ENCODE results near the gene KCTD16.
A peak's percentile ranks its signal among the peaks of the same experiment; 100 is the strongest.

Gene KCTD16

DNA sequence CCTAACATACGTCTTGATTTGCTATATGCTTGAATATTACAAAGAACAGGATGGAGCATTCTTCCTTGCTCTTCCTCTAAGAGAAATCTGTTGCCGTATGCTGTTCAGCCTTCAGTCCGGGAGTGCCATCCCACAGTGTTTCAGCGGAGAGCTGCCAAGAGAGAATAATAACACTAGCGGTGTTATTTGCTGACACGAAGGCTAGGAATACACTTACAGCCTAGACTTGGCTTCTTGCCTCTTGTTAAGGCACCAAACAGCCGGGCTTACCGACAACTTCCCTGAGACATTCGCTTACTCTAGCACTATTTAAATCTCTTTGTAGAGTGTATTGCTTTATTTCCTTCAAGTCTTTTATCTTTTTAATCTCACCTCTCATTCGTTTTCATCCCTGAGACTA lies 31.4 kb downstream of the KCTD16 start:
- H3K4me2 ChIP-seq (ENCODE audit: low read depth, low read length) = no peak overlapping the region
- TF ChIP-seq, protein P1, sequence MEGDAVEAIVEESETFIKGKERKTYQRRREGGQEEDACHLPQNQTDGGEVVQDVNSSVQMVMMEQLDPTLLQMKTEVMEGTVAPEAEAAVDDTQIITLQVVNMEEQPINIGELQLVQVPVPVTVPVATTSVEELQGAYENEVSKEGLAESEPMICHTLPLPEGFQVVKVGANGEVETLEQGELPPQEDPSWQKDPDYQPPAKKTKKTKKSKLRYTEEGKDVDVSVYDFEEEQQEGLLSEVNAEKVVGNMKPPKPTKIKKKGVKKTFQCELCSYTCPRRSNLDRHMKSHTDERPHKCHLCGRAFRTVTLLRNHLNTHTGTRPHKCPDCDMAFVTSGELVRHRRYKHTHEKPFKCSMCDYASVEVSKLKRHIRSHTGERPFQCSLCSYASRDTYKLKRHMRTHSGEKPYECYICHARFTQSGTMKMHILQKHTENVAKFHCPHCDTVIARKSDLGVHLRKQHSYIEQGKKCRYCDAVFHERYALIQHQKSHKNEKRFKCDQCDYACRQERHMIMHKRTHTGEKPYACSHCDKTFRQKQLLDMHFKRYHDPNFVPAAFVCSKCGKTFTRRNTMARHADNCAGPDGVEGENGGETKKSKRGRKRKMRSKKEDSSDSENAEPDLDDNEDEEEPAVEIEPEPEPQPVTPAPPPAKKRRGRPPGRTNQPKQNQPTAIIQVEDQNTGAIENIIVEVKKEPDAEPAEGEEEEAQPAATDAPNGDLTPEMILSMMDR (IDR thresholded peaks at IDR 0.05; ENCODE audit: low read length) = no peak
- TF ChIP-seq EZH2 (optimal IDR thresholded peaks at IDR 0.05; ENCODE audit: low read depth, low read length) = no peak
- no peak for TF ChIP-seq EZH2phosphoT487 (IDR thresholded peaks at IDR 0.05; ENCODE audit: low read length)
- no peak overlapping the region for H3K4me3 ChIP-seq (ENCODE audit: low read length)
- H4K20me1 ChIP-seq (ENCODE audit: insufficient read depth, low read length) = no peaks in the 10 kb centered on the region
- no peaks in the 10 kb centered on the region for H3F3A ChIP-seq (ENCODE audit: insufficient read depth, low read length)
- H2AFZ ChIP-seq (ENCODE audit: low read length) = no peak overlapping the region
- H3K9me2 ChIP-seq (replicated peaks; ENCODE audit: insufficient read depth, low read length) = no peaks in the 10 kb centered on the region
- no peak overlapping the region for H3K27ac ChIP-seq (ENCODE audit: low read length)
- H3K79me2 ChIP-seq (ENCODE audit: low read length) = no peaks in the 10 kb centered on the region
- no peak for DNase-seq
- no peaks in the 10 kb centered on the region for H3K27me3 ChIP-seq (replicated peaks; ENCODE audit: insufficient read depth, low read length)
- no peaks in the 10 kb centered on the region for H3K4me1 ChIP-seq (ENCODE audit: low read length)
- H3K9ac ChIP-seq (ENCODE audit: low read length) = no peak overlapping the region
- no peaks in the 10 kb centered on the region for H3K9me3 ChIP-seq (replicated peaks; ENCODE audit: insufficient read depth, low read length)
- no peaks in the 10 kb centered on the region for H3K36me3 ChIP-seq (replicated peaks; ENCODE audit: insufficient read depth, low read length)

DNA sequence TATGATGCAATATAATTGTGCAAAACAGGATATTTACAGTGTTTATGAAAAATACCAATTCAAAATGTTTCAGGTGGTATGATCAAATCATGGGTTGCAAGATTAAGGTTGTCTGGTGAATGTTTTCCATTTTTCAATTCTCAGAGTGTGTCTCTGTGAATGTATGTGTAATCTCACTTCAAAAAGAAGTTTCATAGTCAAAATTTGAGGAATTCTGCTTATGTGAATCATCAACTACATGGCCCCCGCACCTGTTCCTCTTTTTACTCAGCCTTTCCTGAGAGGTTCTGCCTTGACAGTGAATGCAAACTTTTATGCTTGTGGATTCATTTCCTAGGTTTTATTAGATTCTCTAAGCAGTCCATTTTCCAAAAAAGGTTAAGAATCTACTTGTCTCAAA lies 32.1 kb downstream of the KCTD16 start:
- Histone ChIP-seq H3F3A (ENCODE audit: insufficient read depth, low read length) (no peaks in the 10 kb centered on the region), H3K4me3 (ENCODE audit: low read length) (no peak overlapping the region), H3K9me3 (replicated peaks; ENCODE audit: insufficient read depth, low read length) (no peaks in the 10 kb centered on the region), H4K20me1 (ENCODE audit: insufficient read depth, low read length) (no peaks in the 10 kb centered on the region), H3K27ac (ENCODE audit: low read length) (no peak overlapping the region), H3K27me3 (replicated peaks; ENCODE audit: insufficient read depth, low read length) (no peaks in the 10 kb centered on the region), H3K4me2 (ENCODE audit: low read depth, low read length) (no peak overlapping the region), H2AFZ (ENCODE audit: low read length) (no peak overlapping the region), H3K79me2 (ENCODE audit: low read length) (no peaks in the 10 kb centered on the region), H3K9me2 (replicated peaks; ENCODE audit: insufficient read depth, low read length) (no peaks in the 10 kb centered on the region), H3K4me1 (ENCODE audit: low read length) (no peaks in the 10 kb centered on the region), H3K9ac (ENCODE audit: low read length) (no peak overlapping the region), H3K36me3 (replicated peaks; ENCODE audit: insufficient read depth, low read length) (no peaks in the 10 kb centered on the region)
- DNase-seq = no peak
- TF ChIP-seq EZH2phosphoT487 (IDR thresholded peaks at IDR 0.05; ENCODE audit: low read length) = no peak
- TF ChIP-seq EZH2 (optimal IDR thresholded peaks at IDR 0.05; ENCODE audit: low read depth, low read length) = no peak
- TF ChIP-seq, protein P1 (IDR thresholded peaks at IDR 0.05; ENCODE audit: low read length) = no peak

DNA sequence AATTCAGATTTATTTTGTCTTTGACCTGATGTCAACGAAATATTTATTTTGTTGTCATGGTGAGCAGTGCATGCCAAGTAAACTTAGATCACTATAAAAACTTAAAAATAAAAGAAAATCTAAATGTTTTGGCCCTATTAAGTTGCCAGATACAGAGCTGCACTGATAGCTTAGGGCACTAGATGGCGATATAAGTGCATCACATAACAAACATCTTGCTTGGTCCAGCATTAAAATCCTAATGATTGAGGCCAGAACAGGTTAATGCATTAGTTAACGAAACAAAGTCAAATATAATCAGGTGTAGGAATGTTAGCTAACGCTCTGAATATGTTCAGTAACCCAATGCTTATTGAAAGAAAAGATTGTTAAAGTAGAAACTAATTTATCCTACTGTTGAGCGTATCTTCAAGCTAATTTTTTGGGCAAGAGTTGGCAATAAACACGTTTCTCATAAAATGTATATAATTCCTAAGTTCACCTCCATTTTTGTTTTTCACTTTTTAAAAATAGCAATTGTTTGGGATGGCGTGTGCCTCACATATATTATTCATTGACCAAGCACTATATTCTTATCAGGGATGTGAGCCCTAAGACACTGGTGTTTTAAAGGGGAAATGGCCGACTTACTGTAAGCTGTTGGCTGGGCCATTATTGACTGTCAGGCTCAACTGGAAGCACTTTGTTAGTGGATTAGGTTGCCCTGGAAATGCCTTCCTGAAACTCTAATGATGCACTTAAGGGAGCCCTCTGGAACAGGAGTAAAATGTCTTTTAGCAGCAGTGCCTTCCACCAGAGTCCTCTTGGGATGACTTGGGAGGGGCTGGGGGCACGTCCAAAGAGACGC lies 33.3 kb downstream of the KCTD16 start:
- H3K4me2 ChIP-seq (ENCODE audit: low read depth, low read length) = no peak overlapping the region
- no peaks in the 10 kb centered on the region for H3K9me3 ChIP-seq (replicated peaks; ENCODE audit: insufficient read depth, low read length)
- H3F3A ChIP-seq (ENCODE audit: insufficient read depth, low read length) = no peaks in the 10 kb centered on the region
- TF ChIP-seq EZH2phosphoT487 (IDR thresholded peaks at IDR 0.05; ENCODE audit: low read length) = no peak
- TF ChIP-seq, protein P1 (IDR thresholded peaks at IDR 0.05; ENCODE audit: low read length) = peak; percentile 85
- H3K27me3 ChIP-seq (replicated peaks; ENCODE audit: insufficient read depth, low read length) = no peaks in the 10 kb centered on the region
- no peaks in the 10 kb centered on the region for H3K4me1 ChIP-seq (ENCODE audit: low read length)
- peak; percentile 62 for DNase-seq
- no peaks in the 10 kb centered on the region for H3K36me3 ChIP-seq (replicated peaks; ENCODE audit: insufficient read depth, low read length)
- no peaks in the 10 kb centered on the region for H4K20me1 ChIP-seq (ENCODE audit: insufficient read depth, low read length)
- no peak overlapping the region for H2AFZ ChIP-seq (ENCODE audit: low read length)
- H3K9ac ChIP-seq (ENCODE audit: low read length) = no peak overlapping the region
- no peaks in the 10 kb centered on the region for H3K9me2 ChIP-seq (replicated peaks; ENCODE audit: insufficient read depth, low read length)
- no peak overlapping the region for H3K27ac ChIP-seq (ENCODE audit: low read length)
- no peak overlapping the region for H3K4me3 ChIP-seq (ENCODE audit: low read length)
- H3K79me2 ChIP-seq (ENCODE audit: low read length) = no peaks in the 10 kb centered on the region
